ENCODE data around the gene CYP2C19.

Gene CYP2C19

GRCh38 chr10:94846204-94846603 is 83.7 kb downstream of the CYP2C19 start:
- TF ChIP-seq, protein P1, sequence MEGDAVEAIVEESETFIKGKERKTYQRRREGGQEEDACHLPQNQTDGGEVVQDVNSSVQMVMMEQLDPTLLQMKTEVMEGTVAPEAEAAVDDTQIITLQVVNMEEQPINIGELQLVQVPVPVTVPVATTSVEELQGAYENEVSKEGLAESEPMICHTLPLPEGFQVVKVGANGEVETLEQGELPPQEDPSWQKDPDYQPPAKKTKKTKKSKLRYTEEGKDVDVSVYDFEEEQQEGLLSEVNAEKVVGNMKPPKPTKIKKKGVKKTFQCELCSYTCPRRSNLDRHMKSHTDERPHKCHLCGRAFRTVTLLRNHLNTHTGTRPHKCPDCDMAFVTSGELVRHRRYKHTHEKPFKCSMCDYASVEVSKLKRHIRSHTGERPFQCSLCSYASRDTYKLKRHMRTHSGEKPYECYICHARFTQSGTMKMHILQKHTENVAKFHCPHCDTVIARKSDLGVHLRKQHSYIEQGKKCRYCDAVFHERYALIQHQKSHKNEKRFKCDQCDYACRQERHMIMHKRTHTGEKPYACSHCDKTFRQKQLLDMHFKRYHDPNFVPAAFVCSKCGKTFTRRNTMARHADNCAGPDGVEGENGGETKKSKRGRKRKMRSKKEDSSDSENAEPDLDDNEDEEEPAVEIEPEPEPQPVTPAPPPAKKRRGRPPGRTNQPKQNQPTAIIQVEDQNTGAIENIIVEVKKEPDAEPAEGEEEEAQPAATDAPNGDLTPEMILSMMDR (IDR thresholded peaks at IDR 0.05; ENCODE audit: extremely low read depth, missing control alignments), result no peak
- no peak for DNase-seq (ENCODE audit: low spot score)

- TF ChIP-seq, protein P1 (IDR thresholded peaks at IDR 0.05; ENCODE audit: extremely low read depth, missing control alignments), result no peak
- DNase-seq (ENCODE audit: low spot score), result no peak
These were observed 88.3 kb downstream of the CYP2C19 start for GRCh38 chr10:94850766-94851165.

DNA sequence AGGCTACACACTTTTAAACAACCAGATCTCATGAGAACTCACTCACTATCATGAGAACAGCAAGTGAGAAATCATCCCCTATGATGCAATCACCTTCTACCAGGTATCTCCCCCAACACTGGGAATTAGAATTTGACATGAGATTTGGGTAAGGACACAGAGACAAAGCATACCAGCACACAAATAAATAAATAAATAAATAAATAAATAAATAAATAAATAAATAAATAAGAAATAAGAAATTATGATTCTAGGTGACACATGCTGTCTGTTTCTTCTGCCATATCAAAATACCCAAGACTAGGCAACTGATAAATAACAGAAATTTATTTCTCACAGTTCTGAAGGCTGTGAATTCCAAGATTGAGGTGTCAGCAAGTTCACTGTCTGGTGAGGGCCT is 88.8 kb downstream of the CYP2C19 start:
- TF ChIP-seq, protein P1 (IDR thresholded peaks at IDR 0.05; ENCODE audit: extremely low read depth, missing control alignments), result no peak
- DNase-seq (ENCODE audit: low spot score), result no peak

- TF ChIP-seq, protein P1 (IDR thresholded peaks at IDR 0.05; ENCODE audit: extremely low read depth, missing control alignments), result no peak
These were observed 90.0 kb downstream of the CYP2C19 start for GRCh38 chr10:94852438-94852837.

GRCh38 chr10:94853065-94853464 is 90.6 kb downstream of the CYP2C19 start:
- TF ChIP-seq, protein P1 (IDR thresholded peaks at IDR 0.05; ENCODE audit: extremely low read depth, missing control alignments), result no peak
- no peak for DNase-seq (ENCODE audit: low spot score)

More at GRCh38 chr10:94852438-94852837, 90.0 kb downstream of the CYP2C19 start:
- no peak for DNase-seq (ENCODE audit: low spot score)

- TF ChIP-seq, protein P1 (IDR thresholded peaks at IDR 0.05; ENCODE audit: extremely low read depth, missing control alignments), result no peak
- no peak for DNase-seq (ENCODE audit: low spot score)
These were observed 95.5 kb downstream of the CYP2C19 start for GRCh38 chr10:94858005-94858404.

GRCh38 chr10:94859086-94859485 is 96.6 kb downstream of the CYP2C19 start:
- TF ChIP-seq, protein P1 (IDR thresholded peaks at IDR 0.05; ENCODE audit: extremely low read depth, missing control alignments), result no peak
- no peak for DNase-seq (ENCODE audit: low spot score)
